ENCODE data around the gene IQSEC3.

DNA sequence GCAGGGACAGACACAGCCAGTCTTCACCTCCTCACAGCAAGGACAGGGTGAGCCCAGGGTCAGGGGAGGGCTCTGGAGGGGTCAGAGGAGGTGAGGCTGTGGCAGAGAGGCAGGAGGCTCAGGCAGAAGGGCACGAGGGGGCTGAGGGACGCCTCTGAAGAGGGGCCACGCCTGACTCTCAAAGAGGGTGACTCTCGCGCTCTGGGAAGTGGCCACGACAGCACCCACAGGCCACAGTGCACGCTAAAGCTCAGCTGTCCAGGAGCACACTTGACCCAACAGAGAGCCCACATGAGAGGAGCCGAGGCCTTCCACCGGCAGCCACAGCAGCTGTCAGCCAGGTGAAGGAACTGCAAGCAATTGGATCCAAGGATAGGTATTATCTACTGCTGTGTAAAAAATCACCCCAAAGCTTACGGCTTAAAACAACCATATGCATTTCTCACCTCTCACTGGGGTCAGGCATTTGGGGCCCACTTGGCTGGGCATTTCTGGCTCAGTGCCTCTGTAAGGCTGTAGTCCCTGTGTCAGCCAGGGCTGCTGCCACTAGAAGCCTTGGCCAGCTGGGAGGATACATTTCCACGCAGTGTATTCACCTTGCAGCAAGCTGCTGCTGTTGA, 119.5 kb downstream of the IQSEC3 start:
- TF ChIP-seq RELA (IDR thresholded peaks at IDR 0.05; ENCODE audit: borderline replicate concordance, partially characterized antibody) (no peak), NR2F1 (conservative IDR thresholded peaks at IDR 0.05) (no peak), CEBPB (IDR thresholded peaks at IDR 0.05; ENCODE audit: borderline replicate concordance in 1 of 2, low read depth in 2 of 2, low read length in 2 of 2) (no peak), FOXM1 (IDR thresholded peaks at IDR 0.05; ENCODE audit: low read depth, low read length) (no peak), ESRRA (IDR thresholded peaks at IDR 0.05; ENCODE audit: low read length) (no peak), BCLAF1 (IDR thresholded peaks at IDR 0.05) (no peak)
